ENCODE measurements around the gene ADH7.
"Not testable (repeated sequence)": the region's sequence is repeated elsewhere in the genome, so short reads cannot be mapped to it uniquely, and the experiment has no call there.

Gene ADH7

GRCh38 chr4:99377341-99377740 is 57.8 kb downstream of the ADH7 start:
- not testable (repeated sequence) for DNase-seq

GRCh38 chr4:99372464-99372863 is 62.7 kb downstream of the ADH7 start:
- not testable (repeated sequence) for DNase-seq

GRCh38 chr4:99367817-99368216 is 67.3 kb downstream of the ADH7 start:
- not testable (repeated sequence) for DNase-seq

- DNase-seq, result no peak
Measured at GRCh38 chr4:99366491-99366890, 68.7 kb downstream of the ADH7 start.

- DNase-seq, result no peak
Measured at GRCh38 chr4:99362768-99363167, 72.4 kb downstream of the ADH7 start.
